ENCODE data around the gene CCIN.

- TF ChIP-seq CTCF (IDR thresholded peaks at IDR 0.05) = no peak
- TF ChIP-seq POLR2A (IDR thresholded peaks at IDR 0.05) = no peak
These were observed 37.8 kb downstream of the CCIN start for GRCh38 chr9:36207016-36207415.
